Measurements from ENCODE around the gene BLNK.

The BLNK gene

GRCh38 chr10:96289218-96289910, 18.0 kb upstream of the BLNK start:
- no peak for DNase-seq (ENCODE audit: low read depth in 1 of 2, low spot score in 1 of 2)

GRCh38 chr10:96288151-96288621, 16.8 kb upstream of the BLNK start:
- no peak for DNase-seq (ENCODE audit: low read depth in 1 of 2, low spot score in 1 of 2)

- no peak for DNase-seq (ENCODE audit: low read depth in 1 of 2, low spot score in 1 of 2)
These were observed 16.2 kb upstream of the BLNK start for GRCh38 chr10:96287392-96288105.

GRCh38 chr10:96285331-96285752, 14.0 kb upstream of the BLNK start:
- DNase-seq (ENCODE audit: low read depth in 1 of 2, low spot score in 1 of 2) = no peak

- no peak for DNase-seq (ENCODE audit: low read depth in 1 of 2, low spot score in 1 of 2)
These were observed 12.4 kb upstream of the BLNK start for GRCh38 chr10:96283756-96284155.

GRCh38 chr10:96283351-96283750, 12.0 kb upstream of the BLNK start:
- no peak for DNase-seq (ENCODE audit: low read depth in 1 of 2, low spot score in 1 of 2)

GRCh38 chr10:96281444-96282029, 10.2 kb upstream of the BLNK start:
- no peak for DNase-seq (ENCODE audit: low read depth in 1 of 2, low spot score in 1 of 2)

- DNase-seq (ENCODE audit: low read depth in 1 of 2, low spot score in 1 of 2) = no peak
These were observed 9.5 kb upstream of the BLNK start for GRCh38 chr10:96280859-96281258.

- DNase-seq (ENCODE audit: low read depth in 1 of 2, low spot score in 1 of 2) = no peak
These were observed 7.8 kb upstream of the BLNK start for GRCh38 chr10:96279191-96279641.

GRCh38 chr10:96276831-96277230, 5.5 kb upstream of the BLNK start:
- no peak for DNase-seq (ENCODE audit: low read depth in 1 of 2, low spot score in 1 of 2)

GRCh38 chr10:96276426-96276825, 5.1 kb upstream of the BLNK start:
- DNase-seq (ENCODE audit: low read depth in 1 of 2, low spot score in 1 of 2) = no peak

- no peak for DNase-seq (ENCODE audit: low read depth in 1 of 2, low spot score in 1 of 2)
These were observed 4.5 kb upstream of the BLNK start for GRCh38 chr10:96275685-96276418.

GRCh38 chr10:96272316-96273280, 1.2 kb upstream of the BLNK start:
- DNase-seq (ENCODE audit: low read depth in 1 of 2, low spot score in 1 of 2) = no peak

GRCh38 chr10:96270571-96270970, 798 bp downstream of the BLNK start:
- DNase-seq (ENCODE audit: low read depth in 1 of 2, low spot score in 1 of 2) = no peak

GRCh38 chr10:96269438-96270300, 1.7 kb downstream of the BLNK start:
- no peak for DNase-seq (ENCODE audit: low read depth in 1 of 2, low spot score in 1 of 2)

GRCh38 chr10:96268341-96268909, 2.9 kb downstream of the BLNK start:
- DNase-seq (ENCODE audit: low read depth in 1 of 2, low spot score in 1 of 2) = no peak

GRCh38 chr10:96267234-96267705, 4.1 kb downstream of the BLNK start:
- DNase-seq (ENCODE audit: low read depth in 1 of 2, low spot score in 1 of 2) = no peak

GRCh38 chr10:96266118-96266770, 5.1 kb downstream of the BLNK start:
- no peak for DNase-seq (ENCODE audit: low read depth in 1 of 2, low spot score in 1 of 2)

Measured in activated CD4-positive, alpha-beta T cell treated with anti-CD3 and anti-CD28 coated beads, Interleukin-2, amount 50 U/mL, for 24 hours (primary cell).